ENCODE data around the gene MPST. TPM values are rescaled to one million over a fixed set of nuclear protein-coding genes. Genes with fewer than 3 reads are reported as not detected.

MPST gene
- total RNA-seq, 4 donors from 2014 or later, result 131 to 161 (median 146) TPM

GRCh38 chr22:37079158-37079557 lies 59.6 kb downstream of the MPST start:
- intact Hi-C loops (cut with DNase I; ENCODE audit: low total_unique reads) (no loop called here), in situ Hi-C loops (cut with MboI; ENCODE audit: low sequenced_read_pairs in 4 of 4) (loop anchor here in 1 of 4 donors (25.0 kb wide), 1 partner anchor 133 kb away; the partner anchor contains the start of gene SSTR3)
- TF ChIP-seq POLR2A (IDR thresholded peaks at IDR 0.05) (no peak), CTCF (IDR thresholded peaks at IDR 0.05 in 4 of 5, conservative IDR thresholded peaks at IDR 0.05 in 1 of 5) (no peak)
- H3K4me3 ChIP-seq, result no peak overlapping the region
- H3K4me1 ChIP-seq, result no peaks in the 10 kb centered on the region
- ATAC-seq (no peak), DNase-seq (no peak)
- H3K9me3 ChIP-seq, result no peaks in the 10 kb centered on the region
- no peaks in the 10 kb centered on the region for H3K36me3 ChIP-seq
- peaks cover 7 to 14% (median 9%) of the 10 kb centered on the region in 3 donors for H3K27me3 ChIP-seq
- H3K27ac ChIP-seq, result no peak overlapping the region

Other genes with a start within 250 kb of the MPST start
- gene IFT27, start 243.6 kb upstream of the MPST start, total RNA-seq, result 1 to 10 TPM; 2.4 to 8.3 (median 6.7) TPM
- 1 to 10 TPM in 2 of 4 donors, not detected in 2; 1.2 to 4.1 TPM for gene PVALB, start 202.7 kb upstream of the MPST start, total RNA-seq
- 1 to 10 TPM; 1.8 to 5.5 (median 2.9) TPM for gene NCF4, start 158.7 kb upstream of the MPST start, total RNA-seq
- gene CSF2RB, start 106.1 kb upstream of the MPST start, total RNA-seq, result 1 to 10 TPM; 1.2 to 2.0 (median 1.6) TPM
- 10 to 100 TPM; 42.2 to 66.5 (median 51.9) TPM for gene TST, start 295 bp upstream of the MPST start, total RNA-seq
- 1 to 10 TPM; 1.8 to 3.3 (median 2.6) TPM for gene KCTD17, start 32.0 kb downstream of the MPST start, total RNA-seq
- under 1 TPM in 2 of 4 donors, not detected in 2; 0.10 to 0.18 TPM for gene TMPRSS6, start 90.0 kb downstream of the MPST start, total RNA-seq
- 1 to 10 TPM in 1 of 4 donors, under 1 TPM in 3; 0.10 to 7.9 (median 0.27) TPM for gene IL2RB, start 130.2 kb downstream of the MPST start, total RNA-seq
- under 1 TPM; 0.46 to 1.00 (median 0.84) TPM for gene C1QTNF6, start 168.5 kb downstream of the MPST start, total RNA-seq
- not detected for gene SSTR3, start 192.7 kb downstream of the MPST start, total RNA-seq
- 1 to 10 TPM in 3 of 4 donors, not detected in 1; 1.9 to 3.7 (median 3.5) TPM for gene RAC2, start 224.5 kb downstream of the MPST start, total RNA-seq